COR-L47 (cell line): ENCODE measurements around the gene FAM114A1.
"Not testable (repeated sequence)": the region's sequence is repeated elsewhere in the genome, so short reads cannot be mapped to it uniquely, and the experiment has no call there.

Source experiments
- DNase-seq: peaks from one replicate; lab custom pipeline; 2025; lab: John Stamatoyannopoulos, UW

Gene FAM114A1

DNA sequence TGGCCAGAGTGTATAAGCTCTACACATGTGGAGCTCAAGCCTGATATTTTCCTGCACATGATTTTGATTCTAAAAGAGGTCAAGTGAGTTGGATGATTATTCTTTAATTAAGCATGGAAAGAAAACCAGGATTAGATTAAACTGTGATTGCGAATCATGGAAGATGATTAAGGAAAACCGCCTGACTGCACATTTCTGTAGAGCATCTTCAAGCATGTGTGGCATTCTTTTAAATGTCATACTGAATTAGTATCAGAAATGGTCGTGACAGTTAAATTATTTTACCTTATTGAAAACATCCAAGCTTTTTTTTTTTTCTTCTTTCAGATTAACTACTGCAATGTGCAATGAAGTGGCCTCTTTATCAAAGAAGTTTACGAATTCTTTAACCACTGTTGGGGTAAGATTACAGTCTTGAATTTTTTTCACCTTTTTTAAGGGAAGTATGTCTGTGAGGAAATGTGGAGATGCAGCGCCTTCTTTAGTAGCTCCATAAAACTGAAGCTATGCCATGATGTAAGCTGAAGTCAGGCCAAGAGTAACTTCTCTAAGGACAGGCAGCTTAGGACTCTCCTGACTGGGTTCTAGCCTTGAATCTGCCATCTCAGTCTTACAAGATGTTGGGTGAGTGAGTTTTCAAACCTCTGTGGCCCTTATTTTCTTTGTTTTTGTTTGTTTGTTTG is 67.9 kb downstream of the FAM114A1 start:
- DNase-seq, result no peak

DNA sequence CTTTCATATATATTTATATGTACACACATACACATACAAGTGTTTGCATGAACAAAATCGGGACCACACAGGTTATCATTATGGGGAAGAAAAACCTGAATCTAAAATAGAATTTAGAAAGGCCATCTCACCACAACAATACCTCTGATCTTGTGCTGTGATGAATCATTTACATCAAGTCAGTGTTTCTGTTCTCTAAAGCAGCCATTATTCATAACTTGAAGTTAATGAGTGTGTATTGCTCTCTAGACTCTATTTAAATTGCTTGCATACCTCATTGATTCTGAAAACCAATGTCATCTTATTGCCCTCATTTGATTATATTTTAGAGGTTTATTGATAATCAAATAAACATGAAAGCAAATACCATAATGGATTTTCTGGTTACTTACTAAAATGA is 71.6 kb downstream of the FAM114A1 start:
- DNase-seq, result no peak

DNA sequence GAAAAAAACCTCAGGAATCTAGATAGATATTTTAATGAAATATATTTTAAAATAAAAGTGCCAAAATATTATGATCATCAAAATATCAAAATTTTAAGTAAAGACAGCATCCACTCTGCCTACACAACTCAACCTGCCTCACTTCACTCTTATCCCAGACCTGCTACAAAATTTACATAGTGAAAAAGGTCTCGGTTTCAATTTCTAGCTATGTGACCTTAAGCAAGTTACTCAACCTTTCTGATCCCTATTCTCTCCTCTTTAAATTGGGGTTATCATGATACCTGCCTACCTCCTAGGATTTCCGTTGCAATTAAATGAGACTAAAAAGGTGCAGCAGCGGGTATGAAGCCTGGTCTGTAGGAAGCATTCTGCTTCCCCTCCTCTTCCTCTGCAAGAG is 72.9 kb downstream of the FAM114A1 start:
- DNase-seq, result no peak

DNA sequence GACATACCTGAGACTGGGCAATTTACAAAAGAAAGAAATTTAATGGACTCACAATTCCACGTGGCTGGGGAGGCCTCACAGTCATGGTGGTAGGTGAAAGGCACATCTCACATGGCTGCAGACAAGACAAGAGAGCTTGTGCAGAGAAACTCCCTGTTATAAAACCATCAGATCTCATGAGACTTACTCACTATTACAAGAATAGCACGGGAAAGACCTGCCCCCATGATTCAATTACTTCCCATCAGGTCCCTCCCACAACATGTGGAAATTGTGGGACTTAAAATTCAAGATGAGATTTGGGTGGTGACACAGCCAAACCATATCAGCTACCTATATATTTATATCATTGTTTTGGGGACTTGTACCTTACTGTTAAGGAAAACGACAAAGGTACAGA is 74.3 kb downstream of the FAM114A1 start:
- DNase-seq, result not testable (repeated sequence)

DNA sequence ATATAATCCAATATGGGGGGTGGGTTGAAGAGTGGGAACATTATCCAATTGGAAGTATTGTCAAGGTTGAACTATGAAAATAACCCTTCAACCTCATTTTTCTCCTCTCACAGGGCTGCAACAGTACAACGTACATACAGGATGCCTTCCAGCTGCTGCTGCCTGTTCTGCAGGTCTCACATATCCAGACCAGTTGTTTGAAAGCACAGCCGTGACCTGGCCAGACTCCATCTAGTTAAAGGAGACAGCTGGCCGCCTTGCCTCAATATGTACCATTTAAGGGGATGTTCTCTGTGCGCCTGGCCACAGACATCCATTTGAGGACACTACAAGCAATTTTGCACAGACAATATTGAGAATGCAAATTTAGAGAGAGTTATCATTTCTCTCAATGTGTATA is 75.7 kb downstream of the FAM114A1 start:
- no peak for DNase-seq

DNA sequence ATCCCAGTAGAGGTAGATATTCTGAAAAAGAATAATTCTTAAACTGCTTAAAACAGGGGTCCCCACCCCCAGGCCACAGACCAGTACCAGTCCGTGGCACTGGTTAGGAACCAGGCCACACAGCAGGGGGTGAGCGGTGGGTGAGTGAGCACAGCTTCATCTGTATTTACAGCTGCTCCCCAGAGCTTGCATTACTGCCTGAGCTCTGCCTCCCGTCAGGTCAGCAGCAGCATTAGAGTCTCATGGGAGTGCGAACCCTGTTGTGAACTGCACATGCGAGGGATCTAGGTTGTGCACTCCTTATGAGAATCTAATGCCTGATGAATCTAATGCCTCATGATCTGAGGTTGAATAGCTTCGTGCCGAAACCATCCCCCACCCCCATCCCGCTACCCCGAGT is 76.8 kb downstream of the FAM114A1 start:
- DNase-seq, result no peak

DNA sequence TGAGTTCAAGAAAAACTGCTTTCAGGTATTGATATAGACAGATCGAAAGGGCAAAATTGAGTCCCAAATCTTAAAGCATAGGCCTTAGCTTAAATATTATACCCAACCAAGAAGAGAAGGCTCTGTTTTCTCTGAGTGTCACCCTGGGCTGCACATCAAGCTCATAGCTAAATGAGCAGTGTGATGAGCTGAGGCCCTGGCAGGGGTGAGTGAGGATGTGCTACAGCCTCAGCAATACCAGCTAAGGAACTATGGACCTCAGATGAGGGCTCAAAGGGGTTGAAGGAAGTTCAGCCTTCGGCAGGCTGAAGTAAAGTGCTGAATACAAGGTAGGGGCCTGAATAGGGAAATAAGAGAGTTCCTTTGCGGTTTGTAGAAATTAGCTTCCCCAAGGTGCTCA is 79.3 kb downstream of the FAM114A1 start:
- no peak for DNase-seq

DNA sequence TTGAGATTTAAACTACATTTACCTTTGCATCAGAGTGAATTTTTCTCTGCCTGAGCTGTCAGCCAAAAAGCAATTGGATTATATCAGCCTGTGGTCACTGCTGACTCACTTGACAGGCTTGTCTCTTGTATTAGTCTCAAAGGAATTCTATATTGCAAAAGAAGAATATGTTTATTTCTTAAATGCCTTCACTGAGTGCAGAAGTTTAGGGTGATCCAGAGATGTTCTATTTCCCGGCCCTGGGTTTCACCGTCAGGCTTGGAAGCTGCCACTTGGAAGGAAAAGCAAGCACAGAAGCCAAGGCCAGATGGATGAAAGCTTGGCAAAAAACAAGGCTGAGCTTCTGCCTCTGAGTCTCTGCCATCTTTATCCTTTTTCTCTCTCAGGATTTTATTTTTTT is 80.9 kb downstream of the FAM114A1 start:
- DNase-seq, result no peak

DNA sequence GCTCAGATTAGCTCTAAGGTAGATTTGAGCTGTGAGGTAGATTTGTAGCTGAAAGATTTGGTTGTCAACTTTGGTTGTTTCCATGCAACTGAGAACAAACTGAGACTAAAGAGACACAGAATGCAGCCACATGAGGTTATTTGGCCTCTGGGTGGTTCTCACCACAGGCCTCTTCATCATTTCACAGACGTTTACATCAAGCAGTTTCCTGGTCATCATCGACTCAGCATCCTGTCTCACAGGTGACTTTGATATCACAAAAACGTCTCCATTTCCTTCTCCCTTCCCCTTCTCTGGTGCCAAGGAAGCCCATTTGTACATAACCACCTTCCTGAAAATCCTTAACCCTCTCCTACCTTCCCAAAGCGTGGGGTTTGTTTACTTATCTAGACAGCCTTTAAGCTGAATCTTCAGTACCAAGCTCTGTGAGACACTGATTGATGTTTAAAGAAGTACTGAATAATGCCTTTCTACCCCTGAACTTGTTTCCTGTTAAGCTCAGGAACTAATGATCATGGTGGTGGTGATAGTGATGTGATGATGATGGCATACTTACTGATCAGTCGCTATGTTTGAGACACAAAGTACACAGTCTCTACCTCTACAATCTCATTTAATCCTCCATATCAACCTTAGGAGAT is 81.9 kb downstream of the FAM114A1 start:
- DNase-seq, result no peak

DNA sequence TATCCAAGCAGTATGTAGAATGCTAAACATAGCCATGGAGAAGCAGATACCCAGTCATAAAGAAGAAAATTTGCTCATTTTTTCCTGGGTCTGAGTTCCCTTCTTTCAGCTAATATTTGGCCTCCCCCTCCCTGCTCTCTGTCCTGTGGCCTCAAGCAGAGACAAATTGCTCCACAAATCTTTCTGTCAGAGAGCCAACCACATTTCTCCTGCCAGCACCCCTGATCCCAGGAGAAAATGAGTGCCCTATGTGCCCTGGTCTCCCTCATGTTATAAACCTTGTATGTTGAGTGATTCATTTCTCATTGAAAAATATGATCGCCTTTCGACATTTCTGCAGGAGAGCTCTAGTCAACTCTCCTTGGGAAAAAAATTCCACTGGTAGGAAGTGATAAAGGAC is 82.6 kb downstream of the FAM114A1 start:
- no peak for DNase-seq

GRCh38 chr4:38950734-38951133 is 83.1 kb downstream of the FAM114A1 start:
- no peak for DNase-seq

DNA sequence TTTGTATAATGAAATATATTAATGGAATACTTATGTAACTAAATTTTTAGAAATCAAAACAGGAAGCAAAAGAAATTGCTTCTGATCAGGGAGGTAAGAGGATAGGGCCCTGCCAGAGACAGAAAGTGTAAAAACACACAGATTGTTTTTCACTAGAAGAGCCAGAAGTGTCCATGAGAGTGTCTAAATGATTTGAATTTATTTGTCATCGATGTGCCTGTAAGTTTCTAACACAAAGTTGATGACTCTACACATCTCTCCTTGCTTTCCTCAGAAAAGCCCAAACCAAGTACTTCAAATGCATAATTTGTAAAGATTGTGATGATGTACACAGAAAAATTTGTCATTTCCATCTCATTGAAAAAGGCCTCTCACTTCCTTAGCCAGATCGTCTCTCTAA is 84.0 kb downstream of the FAM114A1 start:
- no peak for DNase-seq

DNA sequence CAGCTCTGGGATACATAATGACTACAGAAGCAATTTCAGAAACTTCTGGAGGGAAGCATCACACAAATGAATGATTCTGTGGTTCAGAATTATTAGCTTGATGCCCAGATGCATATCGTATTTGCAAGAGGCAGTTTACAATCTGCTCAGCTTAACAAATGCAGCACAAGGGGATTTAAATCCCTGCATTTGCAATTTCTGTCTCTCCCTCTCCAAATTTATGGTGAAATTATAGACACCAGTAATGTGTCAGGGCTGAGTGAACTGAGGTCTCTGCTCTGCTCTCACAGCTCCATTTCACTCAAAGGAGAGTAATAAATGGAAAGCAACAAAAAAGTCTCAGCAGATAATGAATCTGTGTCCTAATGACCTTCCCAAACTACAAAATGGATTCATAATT is 84.4 kb downstream of the FAM114A1 start:
- no peak for DNase-seq

DNA sequence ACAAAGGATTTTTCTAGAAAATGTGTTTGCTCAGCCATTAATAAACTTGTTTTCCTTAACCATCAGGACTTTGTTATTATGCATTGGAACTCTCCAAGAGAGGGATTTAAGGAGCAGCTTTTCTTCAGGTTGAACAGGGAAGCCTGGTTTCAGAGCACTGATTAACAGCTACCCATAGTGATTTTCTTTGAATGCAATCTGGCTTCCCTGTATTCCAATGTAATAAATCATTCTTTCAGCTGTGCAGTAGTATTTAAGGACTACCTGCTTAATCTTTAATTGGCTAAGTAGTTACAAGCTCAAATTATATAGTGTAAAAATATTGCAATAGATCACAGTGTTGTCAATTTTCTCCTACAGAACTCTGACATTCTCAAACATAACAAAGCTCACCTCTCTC is 87.1 kb downstream of the FAM114A1 start:
- no peak for DNase-seq

DNA sequence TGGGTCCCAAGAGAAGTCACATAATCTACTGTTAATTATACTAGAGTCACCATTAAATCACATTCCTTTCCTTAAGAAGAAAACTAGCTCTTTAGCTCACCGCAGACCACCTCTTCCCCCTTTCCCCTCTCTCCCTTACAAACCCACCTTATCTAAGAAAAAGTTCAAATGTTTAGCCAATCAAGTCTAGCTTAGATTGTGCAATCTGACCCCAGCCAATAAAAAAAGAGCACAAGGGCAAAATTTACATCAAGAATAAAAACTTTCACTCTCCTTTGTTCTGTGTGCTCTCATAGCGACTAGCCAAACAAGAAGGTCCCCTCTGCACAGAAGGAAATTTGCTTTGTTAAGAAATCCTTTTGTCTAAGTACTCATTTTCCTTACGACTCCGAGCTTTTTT is 88.4 kb downstream of the FAM114A1 start:
- no peak for DNase-seq

- no peak for DNase-seq
Measured at GRCh38 chr4:38957261-38957815, 89.7 kb downstream of the FAM114A1 start.

- DNase-seq, result no peak
Measured at GRCh38 chr4:38957893-38958292, 90.3 kb downstream of the FAM114A1 start.

GRCh38 chr4:38958453-38959190 is 91.0 kb downstream of the FAM114A1 start:
- no peak for DNase-seq

GRCh38 chr4:38959248-38959647 is 91.6 kb downstream of the FAM114A1 start:
- DNase-seq, result not testable (repeated sequence)

DNA sequence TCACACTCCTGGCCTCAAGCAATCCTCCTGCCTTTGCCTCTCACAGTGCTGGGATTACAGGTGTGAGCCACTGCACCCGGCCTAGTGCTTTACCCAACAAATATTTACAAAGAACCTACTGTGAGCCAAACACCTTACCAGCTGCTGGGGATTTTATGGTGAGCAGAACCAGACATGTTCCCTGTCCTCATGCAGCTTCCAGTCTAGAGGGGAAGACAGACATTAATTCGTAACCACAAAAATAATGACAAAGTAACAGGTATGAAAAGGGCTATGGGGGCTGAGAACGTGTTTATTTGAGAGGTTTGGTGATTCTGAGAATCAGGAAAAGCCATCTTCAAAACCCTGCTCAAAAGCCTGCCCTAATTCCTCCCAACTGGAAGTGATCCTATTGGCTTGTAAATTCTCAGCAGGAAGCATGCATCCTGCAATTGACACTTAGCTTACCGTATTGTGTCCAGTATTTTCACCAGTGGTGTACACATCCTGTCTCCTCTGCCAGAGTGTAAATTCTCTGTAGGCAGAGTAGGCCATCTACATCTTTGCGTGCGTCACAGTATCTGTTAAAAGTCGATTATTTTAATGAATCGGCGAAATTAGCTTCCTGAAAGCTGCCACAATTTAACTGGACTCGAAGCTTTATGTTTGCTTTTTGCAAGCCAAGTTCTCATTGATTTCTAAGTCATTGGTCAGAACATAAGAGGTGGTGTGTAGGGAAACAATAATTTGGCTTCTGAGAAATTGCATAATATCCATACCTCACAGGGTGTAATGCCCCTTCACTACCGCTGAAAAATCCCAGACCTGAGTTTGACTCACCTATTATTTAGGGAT is 97.6 kb downstream of the FAM114A1 start:
- DNase-seq, result no peak

- DNase-seq, result no peak
Measured at GRCh38 chr4:38965866-38966265, 98.3 kb downstream of the FAM114A1 start.
